Small intestine (tissue), 7 donors: ENCODE results near the gene GOLGA8J. TPM values are rescaled to one million over a fixed set of nuclear protein-coding genes. Genes with fewer than 3 reads are reported as not detected.
"Not testable (repeated sequence)": the region's sequence is repeated elsewhere in the genome, so short reads cannot be mapped to it uniquely, and the experiment has no call there.

Experiments used
- DNase-seq, 2 donors: peaks; one replicate each; pipeline versions ENCODE4 v3.0.0 to v3.0.0-alpha.2; 2013
- FAIRE-seq: peaks from 2 replicates; lab custom pipeline; 2012; peaks lifted over from hg19 to GRCh38; lab: Jason Lieb, UNC
- H3K27ac ChIP-seq, 3 donors: one replicate each; pipeline ENCODE4 v1.5.1; 2013; ENCODE audit warnings: low read length in 2 of 3, mild to moderate bottlenecking in 2 of 3, control low read depth in 1 of 3, inconsistent platforms in 1 of 3, low read depth in 1 of 3, moderate library complexity in 1 of 3
- H3K27me3 ChIP-seq, 3 donors: one replicate each; pipeline ENCODE4 v1.6.1; 2013; ENCODE audit warnings: low read length in 3 of 3, inconsistent platforms in 1 of 3; ENCODE audit not compliant: control insufficient read depth in 3 of 3, insufficient read depth in 3 of 3
- H3K36me3 ChIP-seq, 3 donors: one replicate each; pipeline ENCODE4 v1.6.1; 2013; ENCODE audit warnings: low read length in 3 of 3, inconsistent platforms in 1 of 3, low read depth in 1 of 3, mild to moderate bottlenecking in 1 of 3, moderate library complexity in 1 of 3; ENCODE audit not compliant: control insufficient read depth in 3 of 3, insufficient read depth in 2 of 3
- H3K4me1 ChIP-seq, 3 donors: one replicate each; pipeline ENCODE4 v1.6.1; 2013; ENCODE audit warnings: low read length in 2 of 3, inconsistent platforms in 1 of 3, low read depth in 1 of 3, mild to moderate bottlenecking in 1 of 3, moderate library complexity in 1 of 3; ENCODE audit not compliant: control insufficient read depth in 3 of 3, insufficient read depth in 2 of 3
- H3K4me3 ChIP-seq, 3 donors: one replicate each; pipeline ENCODE4 v1.5.1; 2013; ENCODE audit warnings: low read length in 3 of 3, control low read depth in 1 of 3, inconsistent platforms in 1 of 3, low read depth in 1 of 3, mild to moderate bottlenecking in 1 of 3, moderate library complexity in 1 of 3
- H3K9me3 ChIP-seq, 2 donors: one replicate each; pipeline ENCODE4 v1.6.1; 2013; ENCODE audit warnings: low read depth in 1 of 2, low read length in 1 of 2; ENCODE audit not compliant: control insufficient read depth in 2 of 2, insufficient read depth in 1 of 2
- WGBS, 3 donors: extraction: QIAGEN DNeasy Blood & Tissue Kit; methylation state at CpG; one replicate each; pipeline ENCODE4 v1.1.7; 2013; 5-methylcytosine and 5-hydroxymethylcytosine counted together
- polyA plus RNA-seq, 4 donors: library from polyadenylated mRNA; stranded (reverse) in 3 of 4; unstranded in 1 of 4; fragments of 200-250 nt in 3 of 4; fragments of 120-200 nt in 1 of 4; gene quantifications; one replicate each; pipeline versions ENCODE4 v1.2.1 to v1.2.3, GENCODE V29; 2013
- donor health status: healthy with polysubstance abuse.
- donor health status: control.
- donor health status: control.
- donor health status: Bipolar disorder and iron deficiency.
- donor health status: healthy.

The GOLGA8J gene
- polyA plus RNA-seq, 4 donors = 0.27 TPM; not detected in 3

GRCh38 chr15:30062881-30063280, 19.9 kb upstream of the GOLGA8J start:
- 91 to 96% (median 91%) methylated on average over 4 of the region's 4 CpGs for WGBS, 3 donors
- no peak overlapping the region for H3K27ac ChIP-seq
- H3K4me3 ChIP-seq = no peak overlapping the region
- H3K27me3 ChIP-seq = peaks cover 0 to 2% (median 0%) of the 10 kb centered on the region in 3 donors
- DNase-seq (no peak), FAIRE-seq (no peak)
- no peaks in the 10 kb centered on the region for H3K36me3 ChIP-seq
- no peaks in the 10 kb centered on the region for H3K9me3 ChIP-seq
- no peaks in the 10 kb centered on the region for H3K4me1 ChIP-seq

GRCh38 chr15:30063835-30064546, 18.8 kb upstream of the GOLGA8J start:
- DNase-seq (no peak), FAIRE-seq (no peak)
- H3K36me3 ChIP-seq = no peaks in the 10 kb centered on the region
- H3K9me3 ChIP-seq = no peaks in the 10 kb centered on the region
- peaks cover 0 to 2% (median 0%) of the 10 kb centered on the region in 3 donors for H3K27me3 ChIP-seq
- WGBS, 3 donors = 48 to 56% (median 51%) methylated on average over 2 of the region's 2 CpGs
- H3K4me1 ChIP-seq = no peaks in the 10 kb centered on the region
- no peak overlapping the region for H3K4me3 ChIP-seq
- H3K27ac ChIP-seq = no peak overlapping the region

DNA sequence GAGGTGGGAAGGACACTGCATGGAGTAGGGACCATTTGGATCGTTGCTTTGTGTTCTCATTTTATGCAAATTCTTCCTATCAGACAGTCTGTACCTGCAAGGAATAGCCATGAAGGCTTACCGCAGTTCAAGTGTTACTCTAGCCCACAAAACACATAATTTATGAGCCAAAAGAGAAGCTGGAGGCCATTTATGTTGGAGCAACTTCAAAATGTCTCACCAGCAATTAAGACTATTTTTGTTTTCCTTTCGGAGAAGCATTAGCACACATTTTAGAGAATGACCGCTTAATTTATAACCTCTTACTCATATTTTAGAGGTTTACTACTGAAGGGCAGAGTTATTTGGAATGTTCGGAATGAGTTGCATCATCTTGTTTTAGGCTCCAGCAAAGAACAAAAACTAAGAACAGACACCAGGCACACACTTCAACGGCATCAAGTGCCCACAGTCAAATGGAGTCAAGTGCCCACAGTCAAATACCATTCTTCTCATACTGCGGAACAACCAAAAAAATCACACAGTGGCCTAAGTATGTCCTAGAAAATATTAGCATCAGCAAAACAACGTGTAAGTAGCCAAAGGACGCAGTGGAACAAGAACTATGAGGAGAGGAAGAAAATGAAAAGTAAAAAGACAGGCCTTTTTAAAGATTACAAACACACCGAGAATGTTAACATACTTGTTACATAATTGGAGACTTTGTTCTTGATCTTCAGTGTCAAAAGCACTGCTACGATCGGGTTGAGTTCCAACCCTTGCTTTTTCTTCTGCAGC, 17.5 kb upstream of the GOLGA8J start:
- no peak for FAIRE-seq
- no peaks in the 10 kb centered on the region for H3K9me3 ChIP-seq
- no peak overlapping the region for H3K4me3 ChIP-seq
- DNase-seq = no peak
- H3K27ac ChIP-seq = no peak overlapping the region
- WGBS, 3 donors = 64 to 81% (median 79%) methylated on average over 12 of the region's 12 CpGs
- H3K4me1 ChIP-seq = no peaks in the 10 kb centered on the region
- peaks cover 0 to 2% (median 0%) of the 10 kb centered on the region in 3 donors for H3K27me3 ChIP-seq
- H3K36me3 ChIP-seq = no peaks in the 10 kb centered on the region

- no peak for FAIRE-seq
- DNase-seq = no peak
- Histone ChIP-seq H3K27ac (no peak overlapping the region), H3K36me3 (no peaks in the 10 kb centered on the region), H3K27me3 (no peaks in the 10 kb centered on the region), H3K9me3 (no peaks in the 10 kb centered on the region), H3K4me3 (no peak overlapping the region), H3K4me1 (no peaks in the 10 kb centered on the region)
- WGBS, 3 donors = 89 to 93% (median 92%) methylated on average over 7 of the region's 7 CpGs
Observed at GRCh38 chr15:30068326-30068725, 14.4 kb upstream of the GOLGA8J start.

DNA sequence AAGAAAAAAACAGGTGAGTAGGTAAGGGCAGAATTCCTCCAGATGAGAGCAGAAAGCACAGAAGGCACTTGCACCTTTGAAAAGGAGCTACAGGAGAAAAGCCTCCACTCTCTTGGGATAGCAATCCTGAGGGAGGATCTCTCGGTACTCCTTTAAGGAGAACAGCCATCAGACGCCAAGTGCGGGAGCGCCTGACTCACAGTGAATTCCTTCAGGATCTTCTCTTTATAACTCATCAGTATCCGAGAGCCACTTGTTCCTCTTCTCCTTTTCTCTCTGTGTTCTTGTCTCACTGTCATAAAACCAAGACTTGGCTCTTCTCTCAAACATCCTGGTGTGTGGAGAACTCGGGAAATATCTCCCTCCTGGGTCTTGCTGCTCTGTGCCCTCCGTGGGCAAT, 10.1 kb upstream of the GOLGA8J start:
- Histone ChIP-seq H3K4me3 (no peak overlapping the region), H3K4me1 (no peaks in the 10 kb centered on the region), H3K27me3 (no peaks in the 10 kb centered on the region), H3K9me3 (no peaks in the 10 kb centered on the region), H3K27ac (no peak overlapping the region), H3K36me3 (no peaks in the 10 kb centered on the region)
- no peak for FAIRE-seq
- no peak for DNase-seq
- WGBS, 3 donors = 48 to 67% (median 61%) methylated on average over 7 of the region's 7 CpGs

GRCh38 chr15:30073915-30074314, 8.8 kb upstream of the GOLGA8J start:
- Histone ChIP-seq H3K27me3 (no peaks in the 10 kb centered on the region), H3K4me3 (no peak overlapping the region)

GRCh38 chr15:30080816-30081215, 1.9 kb upstream of the GOLGA8J start:
- 69 to 77% (median 74%) methylated on average over 5 of the region's 5 CpGs for WGBS, 3 donors
- H3K27me3 ChIP-seq, H3K27ac ChIP-seq, FAIRE-seq, DNase-seq, H3K9me3 ChIP-seq, H3K4me1 ChIP-seq, H3K4me3 ChIP-seq, H3K36me3 ChIP-seq: not testable (repeated sequence)

More at GRCh38 chr15:30073915-30074314, 8.8 kb upstream of the GOLGA8J start:
- H3K4me1 ChIP-seq = no peaks in the 10 kb centered on the region
- no peak for DNase-seq
- WGBS, 3 donors = 64 to 82% (median 71%) methylated on average over 4 of the region's 4 CpGs
- no peaks in the 10 kb centered on the region for H3K36me3 ChIP-seq
- no peak for FAIRE-seq
- no peak overlapping the region for H3K27ac ChIP-seq
- H3K9me3 ChIP-seq = no peaks in the 10 kb centered on the region

- H3K4me1 ChIP-seq, H3K4me3 ChIP-seq, H3K9me3 ChIP-seq, H3K36me3 ChIP-seq, H3K27ac ChIP-seq, H3K27me3 ChIP-seq, FAIRE-seq, DNase-seq: not testable (repeated sequence)
- WGBS, 3 donors = no CpG with 5 or more reads among the region's 8 CpGs
Observed at GRCh38 chr15:30097827-30098226, 15.1 kb downstream of the GOLGA8J start.
